Adrenal gland (tissue), 12 donors: Measurements from ENCODE around the gene KHSRP. TPM values are rescaled to one million over a fixed set of nuclear protein-coding genes. Genes with fewer than 3 reads are reported as not detected.

ENCODE experiments used
- DNase-seq, 7 donors: peaks; one replicate each; pipeline ENCODE4 v3.0.0-alpha.2; 2019 to 2020
- H3K27ac ChIP-seq, 5 donors: fragments of 200-600 bp; sonication (generic) in 4 of 5; 1 replicate in 3 of 5; 2 replicates in 2 of 5; pipeline versions ENCODE4 v1.5.1 to v1.8.0; 2016 to 2020; ENCODE audit warnings: mild to moderate bottlenecking in 1 of 5
- H3K27me3 ChIP-seq: fragments of 200-600 bp; 2 replicates; pipeline ENCODE4 v1.8.0; 2021
- H3K36me3 ChIP-seq, 2 donors: fragments of 200-600 bp; replicated peaks in 1 of 2; 1 replicate in 1 of 2; 2 replicates in 1 of 2; pipeline versions ENCODE4 v1.5.1 to v1.8.0; 2018 to 2022
- H3K4me1 ChIP-seq, 2 donors: fragments of 200-600 bp; replicated peaks in 1 of 2; 1 replicate in 1 of 2; 2 replicates in 1 of 2; pipeline versions ENCODE4 v1.5.1 to v1.8.0; 2018 to 2021
- H3K4me3 ChIP-seq, 4 donors: fragments of 200-600 bp; sonication (generic) in 3 of 4; one replicate each; pipeline ENCODE4 v1.5.1; 2016 to 2018
- H3K9me3 ChIP-seq, 3 donors: fragments of 200-600 bp; sonication (generic) in 1 of 3; replicated peaks in 1 of 3; 1 replicate in 2 of 3; 2 replicates in 1 of 3; pipeline versions ENCODE4 v1.5.1 to v1.8.0; 2016 to 2021
- POLR2A ChIP-seq, 2 donors: fragments of 450-650 bp; IDR thresholded peaks; one replicate each; pipeline ENCODE4 v1.6.1; 2017; ENCODE audit warnings: antibody characterized with exemption in 2 of 2, mild to moderate bottlenecking in 2 of 2, moderate library complexity in 1 of 2
- WGBS, 4 donors: extraction: QIAGEN DNeasy Blood & Tissue Kit in 2 of 4; methylation state at CpG; one replicate each; pipeline versions ENCODE4 v1.1.5 to v1.1.7; 2013 to 2017; 5-methylcytosine and 5-hydroxymethylcytosine counted together
- intact Hi-C, 2 donors: fragments of 100-400 bp; cut with DNase I; formaldehyde crosslinking; loops; one replicate each; pipeline versions ENCODE4 v1.14.1 to v1.15.0; 2022 to 2023
- polyA plus RNA-seq, 3 donors: library from polyadenylated mRNA; stranded (reverse); fragments of 200-250 nt in 2 of 3; fragments of 350-450 nt in 1 of 3; fragmentation: Illumina TruSeq in 1 of 3; extraction: RNeasy Lipid Tissue Mini Kit (QIAGEN cat#74804) in 1 of 3; gene quantifications; one replicate each; pipeline ENCODE4 v1.2.3, GENCODE V29; 2013 to 2014
- total RNA-seq, 9 donors: library from RNA; depleted of rRNA in 4 of 9; stranded (reverse); fragments of >200 nt in 4 of 9; fragments of 120-200 nt in 1 of 9; fragmentation: NEBNext Ultra II Directional in 1 of 9; extraction: Animal tissue kit (Norgen Biotek cat#: 25700) in 1 of 9; gene quantifications; one replicate each; pipeline versions ENCODE4 v1.1.0 to v1.2.4, GENCODE V29; 2013 to 2023
- TF ChIP-seq, protein P1 (sequence below), 6 experiments: fragments of 450-650 bp in 4 of 6; fragments of 200-600 bp in 2 of 6; sonication (generic) in 1 of 6; IDR thresholded peaks; 1 replicate in 5 of 6; 2 replicates in 1 of 6; pipeline versions ENCODE4 v1.5.1 to v1.8.0; 2016 to 2021; ENCODE audit warnings: antibody characterized with exemption in 6 of 6, mild to moderate bottlenecking in 2 of 6, moderate library complexity in 1 of 6
- donor health status: healthy with polysubstance abuse.
- donor health status: Bipolar disorder and iron deficiency.
- donor health status: DM: yes; HTN: yes; CAD: no.
- donor health status: DM: no; HTN: no; CAD: no.
- donor health status: DM: no; HTN: no; CAD: no.
- donor health status: DM: yes; HTN: yes; CAD: no.

KHSRP gene
- total and polyA plus RNA-seq, 12 donors: 44.6 to 261 (median 134) TPM

DNA sequence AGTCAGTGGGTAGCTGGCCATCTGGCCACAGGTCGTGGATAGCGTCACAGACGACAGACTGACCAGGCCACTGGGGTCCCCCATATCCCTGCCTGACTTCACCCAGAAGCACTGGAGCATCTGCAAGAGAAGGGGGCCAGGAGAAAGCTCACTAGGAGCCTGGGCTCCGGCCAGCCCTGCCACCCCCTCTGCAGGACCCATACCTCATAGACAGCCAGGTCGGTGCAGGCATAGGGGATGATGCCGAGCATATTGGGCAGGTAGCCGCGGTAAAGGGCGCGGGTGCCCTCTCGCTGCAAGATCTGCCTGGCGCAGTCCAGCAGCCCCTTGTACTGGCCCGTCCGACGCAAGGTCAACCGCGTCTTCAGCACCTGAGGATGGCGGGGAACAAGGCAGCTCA is 2.5 kb upstream of the KHSRP start:
- 88 to 95% (median 94%) methylated on average over 14 to 18 of the region's 18 CpGs for WGBS, 4 donors
- Histone ChIP-seq H3K27ac (no peak overlapping the region), H3K4me3 (no peak overlapping the region), H3K27me3 (no peaks in the 10 kb centered on the region), H3K36me3 (no peaks in the 10 kb centered on the region), H3K4me1 (peaks cover 3 to 15% of the 10 kb centered on the region in 2 donors), H3K9me3 (no peaks in the 10 kb centered on the region)
- TF ChIP-seq POLR2A (IDR thresholded peaks at IDR 0.05): no peak
- TF ChIP-seq, protein P1, sequence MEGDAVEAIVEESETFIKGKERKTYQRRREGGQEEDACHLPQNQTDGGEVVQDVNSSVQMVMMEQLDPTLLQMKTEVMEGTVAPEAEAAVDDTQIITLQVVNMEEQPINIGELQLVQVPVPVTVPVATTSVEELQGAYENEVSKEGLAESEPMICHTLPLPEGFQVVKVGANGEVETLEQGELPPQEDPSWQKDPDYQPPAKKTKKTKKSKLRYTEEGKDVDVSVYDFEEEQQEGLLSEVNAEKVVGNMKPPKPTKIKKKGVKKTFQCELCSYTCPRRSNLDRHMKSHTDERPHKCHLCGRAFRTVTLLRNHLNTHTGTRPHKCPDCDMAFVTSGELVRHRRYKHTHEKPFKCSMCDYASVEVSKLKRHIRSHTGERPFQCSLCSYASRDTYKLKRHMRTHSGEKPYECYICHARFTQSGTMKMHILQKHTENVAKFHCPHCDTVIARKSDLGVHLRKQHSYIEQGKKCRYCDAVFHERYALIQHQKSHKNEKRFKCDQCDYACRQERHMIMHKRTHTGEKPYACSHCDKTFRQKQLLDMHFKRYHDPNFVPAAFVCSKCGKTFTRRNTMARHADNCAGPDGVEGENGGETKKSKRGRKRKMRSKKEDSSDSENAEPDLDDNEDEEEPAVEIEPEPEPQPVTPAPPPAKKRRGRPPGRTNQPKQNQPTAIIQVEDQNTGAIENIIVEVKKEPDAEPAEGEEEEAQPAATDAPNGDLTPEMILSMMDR (IDR thresholded peaks at IDR 0.05): no peak
- DNase-seq: peak in 1 of 7 donors; percentile 29
- intact Hi-C loops: no loop called here

DNA sequence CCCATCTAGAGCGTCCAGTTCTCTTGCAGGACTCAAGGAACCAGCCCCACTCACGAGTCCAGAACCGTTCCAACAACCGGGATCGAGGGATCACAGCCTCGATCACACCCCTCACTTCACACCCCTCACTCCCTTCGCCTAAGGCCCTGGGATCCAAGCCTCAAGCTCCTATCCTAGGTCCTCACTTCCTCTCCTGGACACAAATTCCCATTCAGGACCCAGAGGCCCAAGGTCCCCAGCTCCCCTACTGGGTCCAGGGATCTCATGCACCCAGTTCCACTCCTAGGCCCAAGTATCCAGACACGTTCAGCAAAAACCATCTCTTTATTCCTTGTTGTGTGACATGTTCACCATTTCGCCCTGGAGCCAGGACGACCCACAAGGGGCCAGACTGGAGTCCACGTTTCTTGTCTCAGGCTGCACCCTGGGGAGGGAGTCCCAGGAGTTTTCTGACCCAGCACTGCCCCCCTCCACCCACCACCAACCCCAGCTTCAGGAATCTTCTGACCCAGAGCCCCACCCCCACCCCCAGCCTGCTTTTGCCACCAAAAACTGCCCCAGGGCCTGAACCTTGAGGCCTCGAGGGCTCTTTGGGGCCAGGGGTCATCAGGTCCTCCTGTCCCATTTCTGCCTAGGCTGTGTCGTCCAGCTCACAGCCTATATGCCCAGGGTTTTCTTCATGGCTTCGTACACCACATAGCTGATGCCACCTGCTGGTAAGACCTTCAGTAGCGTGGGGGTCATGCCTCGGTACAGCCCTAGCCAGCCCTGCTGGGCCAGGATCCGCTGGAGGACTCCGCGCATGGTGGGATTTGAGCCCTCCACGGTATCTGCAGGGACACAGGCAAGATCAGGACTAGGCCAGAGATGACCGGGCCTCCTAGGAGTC is 1.4 kb upstream of the KHSRP start:
- TF ChIP-seq POLR2A (IDR thresholded peaks at IDR 0.05): no peak
- TF ChIP-seq, protein P1 (IDR thresholded peaks at IDR 0.05): peak in 2 of 6 experiments; percentile 2 to 10
- Histone ChIP-seq H3K27ac (peak overlapping the region in 4 of 5 donors; percentile 33 to 88 (median 78)), H3K4me1 (peaks cover 3 to 25% of the 10 kb centered on the region in 2 donors), H3K27me3 (no peaks in the 10 kb centered on the region), H3K36me3 (peaks cover 0 to 9% of the 10 kb centered on the region in 2 donors), H3K4me3 (peak overlapping the region in 1 of 4 donors; percentile 15), H3K9me3 (no peaks in the 10 kb centered on the region)
- 93 to 99% (median 94%) methylated on average over 15 to 21 of the region's 21 CpGs for WGBS, 4 donors
- intact Hi-C loops: no loop called here
- DNase-seq: peak in 3 of 7 donors; percentile 38 to 67 (median 45)

DNA sequence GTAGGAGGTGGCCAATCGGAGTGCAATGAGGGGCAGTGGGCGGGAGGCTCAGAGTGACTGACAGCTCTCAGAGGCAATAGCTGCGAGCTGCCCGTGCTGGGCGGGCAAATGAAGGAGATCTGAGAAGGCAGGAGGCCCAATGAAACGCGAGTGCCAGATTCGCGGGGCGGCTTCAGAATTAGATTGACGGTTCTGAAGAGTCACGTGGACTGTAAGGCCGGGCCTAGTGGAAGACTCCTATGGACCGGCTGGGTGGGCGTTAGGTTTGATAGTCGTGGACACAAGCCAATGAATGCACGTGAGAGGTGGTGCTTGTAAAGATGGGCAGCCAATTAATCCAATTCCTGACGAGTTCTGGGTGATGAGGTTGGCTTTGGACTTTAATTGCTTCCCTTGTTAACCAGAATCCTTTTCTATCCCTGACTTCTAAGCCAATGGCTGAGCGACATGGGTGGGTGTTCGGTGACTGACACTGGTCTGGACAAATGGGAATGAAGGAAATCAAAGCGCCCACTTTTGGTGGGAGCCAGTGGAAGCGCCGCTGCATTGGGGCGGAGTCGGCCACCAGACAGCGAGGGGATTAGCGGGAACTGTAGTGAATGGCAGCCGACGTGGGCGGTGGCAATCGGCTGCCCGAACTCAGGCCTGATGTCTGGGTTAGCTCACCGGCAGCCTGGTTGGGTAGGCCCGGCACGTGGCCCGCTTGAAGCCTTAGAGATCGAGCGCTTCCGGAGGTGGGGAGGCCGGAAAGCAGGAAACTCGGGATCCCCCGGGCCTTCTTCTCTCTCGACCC is 524 bp upstream of the KHSRP start:
- no peaks in the 10 kb centered on the region for H3K27me3 ChIP-seq
- peak; percentile 100 for DNase-seq
- H3K4me1 ChIP-seq: peaks cover 3 to 25% of the 10 kb centered on the region in 2 donors
- peak overlapping the region in 1 of 4 donors; percentile 15 for H3K4me3 ChIP-seq
- no peak for TF ChIP-seq POLR2A (IDR thresholded peaks at IDR 0.05)
- TF ChIP-seq, protein P1 (IDR thresholded peaks at IDR 0.05): no peak
- whole genome bisulfite sequencing, 4 donors: 2 to 9% (median 6%) methylated on average over 28 to 43 of the region's 43 CpGs
- H3K36me3 ChIP-seq: peaks cover 0 to 16% of the 10 kb centered on the region in 2 donors
- H3K27ac ChIP-seq: peak overlapping the region in 4 of 5 donors; percentile 33 to 88 (median 78)
- H3K9me3 ChIP-seq: no peaks in the 10 kb centered on the region
- intact Hi-C loops: no loop called here
